ENCODE results near the gene NDUFB8.

DNA sequence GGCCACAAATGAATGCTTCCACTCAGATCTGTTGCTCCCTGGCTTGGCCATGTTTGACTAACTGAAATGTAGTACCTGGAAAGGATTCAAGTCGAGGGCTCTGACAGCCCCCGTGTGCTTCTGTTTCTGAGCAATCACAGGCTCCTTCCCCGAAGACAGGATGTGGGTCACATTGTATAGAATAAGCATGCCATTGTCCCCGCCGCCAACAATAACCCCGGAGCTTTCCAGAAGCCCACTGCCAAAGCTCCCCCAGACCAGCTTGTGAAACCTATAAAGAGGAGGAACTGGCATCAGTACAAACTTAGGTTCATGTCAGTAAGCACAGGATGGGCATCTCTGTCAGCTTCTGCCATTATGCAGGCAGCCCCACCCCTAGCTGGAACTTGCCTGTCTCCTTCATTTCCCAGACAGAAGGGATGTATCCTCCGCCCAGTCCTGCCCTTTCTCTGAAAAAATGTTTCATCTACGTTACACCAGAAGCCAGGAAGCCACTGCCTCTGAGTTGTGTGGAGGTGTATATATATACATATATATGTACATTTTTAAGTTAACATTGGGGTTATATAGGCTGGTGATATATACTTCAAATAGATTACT lies 20.3 kb downstream of the NDUFB8 start:
- TF ChIP-seq, protein P1, sequence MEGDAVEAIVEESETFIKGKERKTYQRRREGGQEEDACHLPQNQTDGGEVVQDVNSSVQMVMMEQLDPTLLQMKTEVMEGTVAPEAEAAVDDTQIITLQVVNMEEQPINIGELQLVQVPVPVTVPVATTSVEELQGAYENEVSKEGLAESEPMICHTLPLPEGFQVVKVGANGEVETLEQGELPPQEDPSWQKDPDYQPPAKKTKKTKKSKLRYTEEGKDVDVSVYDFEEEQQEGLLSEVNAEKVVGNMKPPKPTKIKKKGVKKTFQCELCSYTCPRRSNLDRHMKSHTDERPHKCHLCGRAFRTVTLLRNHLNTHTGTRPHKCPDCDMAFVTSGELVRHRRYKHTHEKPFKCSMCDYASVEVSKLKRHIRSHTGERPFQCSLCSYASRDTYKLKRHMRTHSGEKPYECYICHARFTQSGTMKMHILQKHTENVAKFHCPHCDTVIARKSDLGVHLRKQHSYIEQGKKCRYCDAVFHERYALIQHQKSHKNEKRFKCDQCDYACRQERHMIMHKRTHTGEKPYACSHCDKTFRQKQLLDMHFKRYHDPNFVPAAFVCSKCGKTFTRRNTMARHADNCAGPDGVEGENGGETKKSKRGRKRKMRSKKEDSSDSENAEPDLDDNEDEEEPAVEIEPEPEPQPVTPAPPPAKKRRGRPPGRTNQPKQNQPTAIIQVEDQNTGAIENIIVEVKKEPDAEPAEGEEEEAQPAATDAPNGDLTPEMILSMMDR (conservative IDR thresholded peaks at IDR 0.05; ENCODE audit: low read length) = no peak
- TF ChIP-seq EZH2phosphoT487 (IDR thresholded peaks at IDR 0.05; ENCODE audit: borderline replicate concordance, low read depth, low read length) = no peak

Measured in OCI-LY7 (cell line).